ENCODE measurements around the gene COPS8.
A peak's percentile ranks its signal among the peaks of the same experiment; 100 is the strongest.

The COPS8 gene

GRCh38 chr2:237102428-237102827 is 16.7 kb downstream of the COPS8 start:
- no peak overlapping the region for H4K8ac ChIP-seq (ENCODE audit: low read length)
- peaks cover 12 to 79% of the 10 kb centered on the region in 2 experiments for H3K36me3 ChIP-seq (ENCODE audit: control insufficient read depth in 1 of 2, insufficient read depth in 2 of 2, low read depth in 1 of 2, low read length in 2 of 2)
- H3K4ac ChIP-seq (ENCODE audit: low read depth in 1 of 2, low read length in 2 of 2) = no peak overlapping the region
- H2BK15ac ChIP-seq (ENCODE audit: low read depth, poor library complexity, severe bottlenecking) = no peak overlapping the region
- no peaks in the 10 kb centered on the region for H3K4me1 ChIP-seq (ENCODE audit: control insufficient read depth, insufficient read depth, low read depth, low read length)
- H2AK5ac ChIP-seq (ENCODE audit: low read length, severe bottlenecking) = no peak overlapping the region
- H3K23ac ChIP-seq (ENCODE audit: low read length in 2 of 2) = no peak overlapping the region
- H3K4me2 ChIP-seq (ENCODE audit: low read length, poor library complexity, severe bottlenecking) = no peak overlapping the region
- H3K79me1 ChIP-seq (replicated peaks; ENCODE audit: low read length, poor library complexity, severe bottlenecking) = no peaks in the 10 kb centered on the region
- peaks cover 15% of the 10 kb centered on the region for H3K9me3 ChIP-seq (ENCODE audit: control insufficient read depth, low read length)
- no peak overlapping the region for H2BK12ac ChIP-seq (ENCODE audit: low read length in 2 of 2)
- no peak overlapping the region for H2BK120ac ChIP-seq (ENCODE audit: low read depth, low read length)
- no peak overlapping the region for H4K91ac ChIP-seq (ENCODE audit: low read length)
- H2BK5ac ChIP-seq (ENCODE audit: low read depth, low read length, poor library complexity, severe bottlenecking) = no peak overlapping the region
- H3K27ac ChIP-seq (ENCODE audit: low read length, poor library complexity, severe bottlenecking) = no peak overlapping the region
- no peak overlapping the region for H3K18ac ChIP-seq (ENCODE audit: low read depth in 1 of 2, low read length in 2 of 2)
- no peak overlapping the region for H3K14ac ChIP-seq (ENCODE audit: low read length in 2 of 2)
- no peak for DNase-seq
- no peaks in the 10 kb centered on the region for H3K27me3 ChIP-seq (ENCODE audit: control insufficient read depth in 1 of 2, insufficient read depth in 1 of 2, low read length in 2 of 2)
- no peak overlapping the region for H3K4me3 ChIP-seq (ENCODE audit: insufficient read depth in 1 of 2, low read depth in 1 of 2, low read length in 2 of 2)
- H2AFZ ChIP-seq (ENCODE audit: low read depth, low read length) = no peak overlapping the region
- no peak overlapping the region for H3K9ac ChIP-seq (ENCODE audit: low read length)
- WGBS = 100% methylated on average over 3 of the region's 3 CpGs

GRCh38 chr2:237109421-237109934 is 23.8 kb downstream of the COPS8 start:
- Histone ChIP-seq H2BK120ac (ENCODE audit: low read depth, low read length) (no peak overlapping the region), H2AK5ac (ENCODE audit: low read length, severe bottlenecking) (no peak overlapping the region), H2BK12ac (ENCODE audit: low read length in 2 of 2) (no peak overlapping the region), H3K9ac (ENCODE audit: low read length) (no peak overlapping the region), H2BK15ac (ENCODE audit: low read depth, poor library complexity, severe bottlenecking) (no peak overlapping the region), H2BK5ac (ENCODE audit: low read depth, low read length, poor library complexity, severe bottlenecking) (no peak overlapping the region), H3K36me3 (ENCODE audit: control insufficient read depth in 1 of 2, insufficient read depth in 2 of 2, low read depth in 1 of 2, low read length in 2 of 2) (peaks cover 0 to 13% of the 10 kb centered on the region in 2 experiments), H3K4me3 (ENCODE audit: insufficient read depth in 1 of 2, low read depth in 1 of 2, low read length in 2 of 2) (no peak overlapping the region), H3K4me2 (ENCODE audit: low read length, poor library complexity, severe bottlenecking) (no peak overlapping the region), H3K9me3 (ENCODE audit: control insufficient read depth, low read length) (no peaks in the 10 kb centered on the region), H2AFZ (ENCODE audit: low read depth, low read length) (no peak overlapping the region), H3K4ac (ENCODE audit: low read depth in 1 of 2, low read length in 2 of 2) (no peak overlapping the region), H4K8ac (ENCODE audit: low read length) (no peak overlapping the region), H3K23ac (ENCODE audit: low read length in 2 of 2) (no peak overlapping the region), H3K27me3 (ENCODE audit: control insufficient read depth in 1 of 2, insufficient read depth in 1 of 2, low read length in 2 of 2) (no peaks in the 10 kb centered on the region), H3K18ac (ENCODE audit: low read depth in 1 of 2, low read length in 2 of 2) (no peak overlapping the region), H3K14ac (ENCODE audit: low read length in 2 of 2) (no peak overlapping the region), H4K91ac (ENCODE audit: low read length) (no peak overlapping the region), H3K27ac (ENCODE audit: low read length, poor library complexity, severe bottlenecking) (no peak overlapping the region), H3K4me1 (ENCODE audit: control insufficient read depth, insufficient read depth, low read depth, low read length) (no peaks in the 10 kb centered on the region), H3K79me1 (replicated peaks; ENCODE audit: low read length, poor library complexity, severe bottlenecking) (no peaks in the 10 kb centered on the region)
- no peak for DNase-seq
- 98% methylated on average over 3 of the region's 4 CpGs for WGBS

GRCh38 chr2:237113026-237113795 is 27.5 kb downstream of the COPS8 start:
- Histone ChIP-seq H2BK12ac (ENCODE audit: low read length in 2 of 2) (no peak overlapping the region), H3K36me3 (ENCODE audit: control insufficient read depth in 1 of 2, insufficient read depth in 2 of 2, low read depth in 1 of 2, low read length in 2 of 2) (peaks cover 0 to 4% of the 10 kb centered on the region in 2 experiments), H3K27ac (ENCODE audit: low read length, poor library complexity, severe bottlenecking) (no peak overlapping the region), H3K14ac (ENCODE audit: low read length in 2 of 2) (no peak overlapping the region), H3K4me2 (ENCODE audit: low read length, poor library complexity, severe bottlenecking) (no peak overlapping the region), H2BK120ac (ENCODE audit: low read depth, low read length) (no peak overlapping the region), H4K8ac (ENCODE audit: low read length) (no peak overlapping the region), H3K9ac (ENCODE audit: low read length) (no peak overlapping the region), H3K79me1 (replicated peaks; ENCODE audit: low read length, poor library complexity, severe bottlenecking) (no peaks in the 10 kb centered on the region), H3K4me1 (ENCODE audit: control insufficient read depth, insufficient read depth, low read depth, low read length) (no peaks in the 10 kb centered on the region), H4K91ac (ENCODE audit: low read length) (no peak overlapping the region), H3K9me3 (ENCODE audit: control insufficient read depth, low read length) (no peaks in the 10 kb centered on the region), H3K23ac (ENCODE audit: low read length in 2 of 2) (no peak overlapping the region), H3K18ac (ENCODE audit: low read depth in 1 of 2, low read length in 2 of 2) (no peak overlapping the region), H3K27me3 (ENCODE audit: control insufficient read depth in 1 of 2, insufficient read depth in 1 of 2, low read length in 2 of 2) (no peaks in the 10 kb centered on the region), H3K4me3 (ENCODE audit: insufficient read depth in 1 of 2, low read depth in 1 of 2, low read length in 2 of 2) (no peak overlapping the region), H3K4ac (ENCODE audit: low read depth in 1 of 2, low read length in 2 of 2) (no peak overlapping the region), H2BK15ac (ENCODE audit: low read depth, poor library complexity, severe bottlenecking) (no peak overlapping the region), H2AFZ (ENCODE audit: low read depth, low read length) (no peak overlapping the region), H2AK5ac (ENCODE audit: low read length, severe bottlenecking) (no peak overlapping the region), H2BK5ac (ENCODE audit: low read depth, low read length, poor library complexity, severe bottlenecking) (no peak overlapping the region)
- WGBS = 100% methylated on average over 3 of the region's 4 CpGs
- no peak for DNase-seq

GRCh38 chr2:237115870-237116269 is 30.2 kb downstream of the COPS8 start:
- peaks cover 0 to 4% of the 10 kb centered on the region in 2 experiments for H3K36me3 ChIP-seq (ENCODE audit: control insufficient read depth in 1 of 2, insufficient read depth in 2 of 2, low read depth in 1 of 2, low read length in 2 of 2)
- no peak for DNase-seq
- no peak overlapping the region for H3K4me2 ChIP-seq (ENCODE audit: low read length, poor library complexity, severe bottlenecking)
- H3K9ac ChIP-seq (ENCODE audit: low read length) = no peak overlapping the region
- peak overlapping the region in 1 of 2 experiments; percentile 47 for H2BK12ac ChIP-seq (ENCODE audit: low read length in 2 of 2)
- H3K79me1 ChIP-seq (replicated peaks; ENCODE audit: low read length, poor library complexity, severe bottlenecking) = no peaks in the 10 kb centered on the region
- no peak overlapping the region for H3K14ac ChIP-seq (ENCODE audit: low read length in 2 of 2)
- H3K4me3 ChIP-seq (ENCODE audit: insufficient read depth in 1 of 2, low read depth in 1 of 2, low read length in 2 of 2) = no peak overlapping the region
- no peak overlapping the region for H4K8ac ChIP-seq (ENCODE audit: low read length)
- no peaks in the 10 kb centered on the region for H3K4me1 ChIP-seq (ENCODE audit: control insufficient read depth, insufficient read depth, low read depth, low read length)
- no peaks in the 10 kb centered on the region for H3K27me3 ChIP-seq (ENCODE audit: control insufficient read depth in 1 of 2, insufficient read depth in 1 of 2, low read length in 2 of 2)
- H4K91ac ChIP-seq (ENCODE audit: low read length) = peak overlapping the region; percentile 32
- no peak overlapping the region for H3K4ac ChIP-seq (ENCODE audit: low read depth in 1 of 2, low read length in 2 of 2)
- H2BK120ac ChIP-seq (ENCODE audit: low read depth, low read length) = no peak overlapping the region
- H3K9me3 ChIP-seq (ENCODE audit: control insufficient read depth, low read length) = no peaks in the 10 kb centered on the region
- no peak overlapping the region for H2BK15ac ChIP-seq (ENCODE audit: low read depth, poor library complexity, severe bottlenecking)
- no peak overlapping the region for H3K18ac ChIP-seq (ENCODE audit: low read depth in 1 of 2, low read length in 2 of 2)
- no peak overlapping the region for H3K23ac ChIP-seq (ENCODE audit: low read length in 2 of 2)
- no peak overlapping the region for H3K27ac ChIP-seq (ENCODE audit: low read length, poor library complexity, severe bottlenecking)
- no peak overlapping the region for H2BK5ac ChIP-seq (ENCODE audit: low read depth, low read length, poor library complexity, severe bottlenecking)
- no peak overlapping the region for H2AK5ac ChIP-seq (ENCODE audit: low read length, severe bottlenecking)
- 99% methylated on average over 3 of the region's 3 CpGs for WGBS
- H2AFZ ChIP-seq (ENCODE audit: low read depth, low read length) = no peak overlapping the region

All from mesenchymal stem cell (in vitro differentiated cells and primary cell).